ENCODE measurements around the gene ELOVL2. TPM values are rescaled to one million over a fixed set of nuclear protein-coding genes. Genes with fewer than 3 reads are reported as not detected.

ELOVL2 gene
- polyA plus RNA-seq, 1 donor (not counting 4 experiments of a cell fraction or from before 2014, with no cell fraction given): 0.05 TPM

DNA sequence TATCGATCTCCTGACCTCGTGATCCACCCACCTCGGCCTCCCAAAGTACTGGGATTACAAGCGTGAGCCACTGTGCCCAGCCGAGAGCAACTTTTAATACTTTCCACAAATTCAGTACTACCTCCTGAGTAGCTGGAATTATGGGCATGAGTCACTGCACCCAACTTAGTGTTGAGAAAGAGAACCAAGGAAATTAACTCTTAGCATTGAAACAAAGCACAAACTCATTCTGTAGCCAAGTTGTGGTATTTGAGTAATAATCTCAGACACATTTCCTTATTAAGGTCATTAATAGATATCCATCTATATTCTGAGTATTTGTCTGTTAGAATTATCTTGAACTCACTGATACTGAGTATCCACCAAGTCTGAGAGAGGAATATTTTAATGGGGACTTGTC, 14.3 kb upstream of the ELOVL2 start:
- no peak overlapping the region for H3K9ac ChIP-seq (ENCODE audit: control insufficient read depth, extremely low read depth, insufficient read depth, low read length)
- no peak for DNase-seq (ENCODE audit: low read depth, low spot score)
- no peaks in the 10 kb centered on the region for H3K27me3 ChIP-seq (ENCODE audit: control insufficient read depth, extremely low read depth, insufficient read depth, low read length)
- no peak overlapping the region for H3K4me2 ChIP-seq (ENCODE audit: control insufficient read depth, extremely low read depth, insufficient read depth, low read depth, low read length)
- H2AFZ ChIP-seq (ENCODE audit: control insufficient read depth, low read length): no peak overlapping the region
- dilution Hi-C loops (cut with MboI; ENCODE audit: extremely low pct_ligation_motif_present, low sequenced_read_pairs): loop anchor here (25.0 kb wide), 1 partner anchor 96 kb away; no protein-coding TSS in a partner anchor
- TF ChIP-seq, protein P1, sequence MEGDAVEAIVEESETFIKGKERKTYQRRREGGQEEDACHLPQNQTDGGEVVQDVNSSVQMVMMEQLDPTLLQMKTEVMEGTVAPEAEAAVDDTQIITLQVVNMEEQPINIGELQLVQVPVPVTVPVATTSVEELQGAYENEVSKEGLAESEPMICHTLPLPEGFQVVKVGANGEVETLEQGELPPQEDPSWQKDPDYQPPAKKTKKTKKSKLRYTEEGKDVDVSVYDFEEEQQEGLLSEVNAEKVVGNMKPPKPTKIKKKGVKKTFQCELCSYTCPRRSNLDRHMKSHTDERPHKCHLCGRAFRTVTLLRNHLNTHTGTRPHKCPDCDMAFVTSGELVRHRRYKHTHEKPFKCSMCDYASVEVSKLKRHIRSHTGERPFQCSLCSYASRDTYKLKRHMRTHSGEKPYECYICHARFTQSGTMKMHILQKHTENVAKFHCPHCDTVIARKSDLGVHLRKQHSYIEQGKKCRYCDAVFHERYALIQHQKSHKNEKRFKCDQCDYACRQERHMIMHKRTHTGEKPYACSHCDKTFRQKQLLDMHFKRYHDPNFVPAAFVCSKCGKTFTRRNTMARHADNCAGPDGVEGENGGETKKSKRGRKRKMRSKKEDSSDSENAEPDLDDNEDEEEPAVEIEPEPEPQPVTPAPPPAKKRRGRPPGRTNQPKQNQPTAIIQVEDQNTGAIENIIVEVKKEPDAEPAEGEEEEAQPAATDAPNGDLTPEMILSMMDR (optimal IDR thresholded peaks at IDR 0.05 in 1 of 3, IDR thresholded peaks at IDR 0.05 in 1 of 3, conservative IDR thresholded peaks at IDR 0.05 in 1 of 3; ENCODE audit: extremely low read depth in 1 of 3, insufficient read depth in 2 of 3, low read length in 3 of 3): no peak
- TF ChIP-seq EZH2 (IDR thresholded peaks at IDR 0.05; ENCODE audit: low read length): no peak
- H3K27ac ChIP-seq (ENCODE audit: control insufficient read depth, insufficient read depth, low read length): no peak overlapping the region
- no peaks in the 10 kb centered on the region for H3K79me2 ChIP-seq (ENCODE audit: control insufficient read depth, insufficient read depth, low read length)
- no peaks in the 10 kb centered on the region for H3K36me3 ChIP-seq (ENCODE audit: control insufficient read depth in 2 of 2, extremely low read depth in 1 of 2, insufficient read depth in 2 of 2, low read length in 2 of 2)
- H3K9me1 ChIP-seq (ENCODE audit: control insufficient read depth, extremely low read depth, insufficient read depth, low read length): no peaks in the 10 kb centered on the region
- H3K9me3 ChIP-seq (ENCODE audit: control insufficient read depth, low read depth, low read length): no peaks in the 10 kb centered on the region
- no peak overlapping the region for H3K4me3 ChIP-seq (ENCODE audit: control insufficient read depth in 2 of 3, extremely low read depth in 1 of 3, insufficient read depth in 2 of 3, low read depth in 1 of 3, low read length in 3 of 3)
- no peaks in the 10 kb centered on the region for H3K4me1 ChIP-seq (ENCODE audit: control insufficient read depth, extremely low read depth, insufficient read depth, low read length)
- no peak for FAIRE-seq
- no peaks in the 10 kb centered on the region for H4K20me1 ChIP-seq (ENCODE audit: control insufficient read depth, extremely low read depth, insufficient read depth, low read length)

DNA sequence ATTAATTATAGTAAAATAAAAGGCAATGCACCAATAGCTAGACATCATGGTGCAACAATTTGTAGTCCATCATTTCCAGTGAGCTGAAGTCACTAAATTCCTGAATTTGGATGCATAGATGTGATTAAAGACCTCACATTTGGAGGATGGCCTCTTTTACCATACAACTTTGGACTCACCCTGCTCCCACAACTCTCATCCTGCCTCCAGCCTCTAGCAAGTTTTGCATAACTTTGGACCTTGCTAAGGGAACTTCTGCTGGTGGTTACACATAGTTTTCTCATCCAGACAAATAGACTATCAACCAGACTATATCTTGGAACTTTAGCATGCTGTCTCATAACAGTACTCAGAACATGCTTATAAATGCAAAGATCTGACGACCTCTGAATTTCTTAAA, 12.8 kb upstream of the ELOVL2 start:
- Histone ChIP-seq H3K4me1 (ENCODE audit: control insufficient read depth, extremely low read depth, insufficient read depth, low read length) (no peaks in the 10 kb centered on the region), H3K79me2 (ENCODE audit: control insufficient read depth, insufficient read depth, low read length) (no peaks in the 10 kb centered on the region), H3K9ac (ENCODE audit: control insufficient read depth, extremely low read depth, insufficient read depth, low read length) (no peak overlapping the region), H3K27ac (ENCODE audit: control insufficient read depth, insufficient read depth, low read length) (no peak overlapping the region), H4K20me1 (ENCODE audit: control insufficient read depth, extremely low read depth, insufficient read depth, low read length) (no peaks in the 10 kb centered on the region), H3K27me3 (ENCODE audit: control insufficient read depth, extremely low read depth, insufficient read depth, low read length) (no peaks in the 10 kb centered on the region), H2AFZ (ENCODE audit: control insufficient read depth, low read length) (no peak overlapping the region), H3K4me2 (ENCODE audit: control insufficient read depth, extremely low read depth, insufficient read depth, low read depth, low read length) (no peak overlapping the region), H3K9me1 (ENCODE audit: control insufficient read depth, extremely low read depth, insufficient read depth, low read length) (no peaks in the 10 kb centered on the region), H3K4me3 (ENCODE audit: control insufficient read depth in 2 of 3, extremely low read depth in 1 of 3, insufficient read depth in 2 of 3, low read depth in 1 of 3, low read length in 3 of 3) (no peak overlapping the region), H3K36me3 (ENCODE audit: control insufficient read depth in 2 of 2, extremely low read depth in 1 of 2, insufficient read depth in 2 of 2, low read length in 2 of 2) (no peaks in the 10 kb centered on the region), H3K9me3 (ENCODE audit: control insufficient read depth, low read depth, low read length) (no peaks in the 10 kb centered on the region)
- no peak for DNase-seq (ENCODE audit: low read depth, low spot score)
- TF ChIP-seq, protein P1 (optimal IDR thresholded peaks at IDR 0.05 in 1 of 3, IDR thresholded peaks at IDR 0.05 in 1 of 3, conservative IDR thresholded peaks at IDR 0.05 in 1 of 3; ENCODE audit: extremely low read depth in 1 of 3, insufficient read depth in 2 of 3, low read length in 3 of 3): no peak
- no peak for TF ChIP-seq EZH2 (IDR thresholded peaks at IDR 0.05; ENCODE audit: low read length)
- no peak for FAIRE-seq
- dilution Hi-C loops (cut with MboI; ENCODE audit: extremely low pct_ligation_motif_present, low sequenced_read_pairs): loop anchor here (25.0 kb wide), 1 partner anchor 95 kb away; no protein-coding TSS in a partner anchor
